Mesodermal cell (in vitro differentiated cells): ENCODE data around the gene TXNRD3.

Experiments used
- H3K27ac ChIP-seq: 2 replicates; pipeline ENCODE4 v1.7.0; 2013; ENCODE audit warnings: mild to moderate bottlenecking, low read depth, low read length, moderate library complexity; ENCODE audit not compliant: severe bottlenecking
- H3K36me3 ChIP-seq: 2 replicates; pipeline ENCODE4 v1.7.1; 2013; ENCODE audit warnings: mild to moderate bottlenecking, low read length, moderate library complexity; ENCODE audit not compliant: control insufficient read depth, insufficient read depth
- H3K4me1 ChIP-seq: one replicate; pipeline ENCODE4 v1.7.1; 2013; ENCODE audit warnings: mild to moderate bottlenecking, low read length; ENCODE audit not compliant: insufficient read depth, control insufficient read depth, poor library complexity, severe bottlenecking
- H3K4me3 ChIP-seq: 2 replicates; pipeline ENCODE4 v1.7.0; 2013; ENCODE audit warnings: low read length, control low read depth, mild to moderate bottlenecking; ENCODE audit not compliant: insufficient read depth, poor library complexity, severe bottlenecking; ENCODE audit errors: extremely low read depth
- H3K9me3 ChIP-seq: 2 replicates; pipeline ENCODE4 v1.7.1; 2013; ENCODE audit warnings: mild to moderate bottlenecking, low read length, moderate library complexity; ENCODE audit not compliant: control insufficient read depth
- WGBS, 2 experiments: methylation state at CpG; one replicate each; pipeline ENCODE4 v1.1.5; 2013; ENCODE audit warnings: missing lambda C conversion rate in 2 of 2; ENCODE audit not compliant: insufficient coverage in 2 of 2; 5-methylcytosine and 5-hydroxymethylcytosine counted together

TXNRD3 gene

DNA sequence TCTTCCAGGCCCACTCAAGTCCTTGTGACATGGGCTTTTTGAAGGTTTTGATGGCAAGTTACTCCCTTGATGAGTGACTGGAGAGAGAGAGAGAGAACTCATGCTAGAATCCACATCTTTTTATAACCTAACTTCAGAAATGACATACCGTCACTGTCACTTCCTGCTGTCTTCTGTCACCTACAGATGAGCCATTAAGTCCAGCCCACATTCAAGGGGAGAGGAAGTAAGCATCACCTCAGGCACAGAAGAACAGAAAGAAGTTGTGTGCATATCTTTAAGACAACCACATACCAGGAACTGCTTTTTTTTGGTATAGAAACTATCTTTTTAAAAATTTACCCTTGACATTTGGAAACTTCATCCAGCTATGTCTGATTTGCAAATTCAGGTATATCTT lies 16.6 kb upstream of the TXNRD3 start:
- H3K36me3 ChIP-seq = no peaks in the 10 kb centered on the region
- WGBS, 2 experiments = no CpG with 5 or more reads among the region's 1 CpG
- H3K4me3 ChIP-seq = no peak overlapping the region
- H3K27ac ChIP-seq = no peak overlapping the region
- no peaks in the 10 kb centered on the region for H3K4me1 ChIP-seq
- peaks cover 15% of the 10 kb centered on the region for H3K9me3 ChIP-seq

DNA sequence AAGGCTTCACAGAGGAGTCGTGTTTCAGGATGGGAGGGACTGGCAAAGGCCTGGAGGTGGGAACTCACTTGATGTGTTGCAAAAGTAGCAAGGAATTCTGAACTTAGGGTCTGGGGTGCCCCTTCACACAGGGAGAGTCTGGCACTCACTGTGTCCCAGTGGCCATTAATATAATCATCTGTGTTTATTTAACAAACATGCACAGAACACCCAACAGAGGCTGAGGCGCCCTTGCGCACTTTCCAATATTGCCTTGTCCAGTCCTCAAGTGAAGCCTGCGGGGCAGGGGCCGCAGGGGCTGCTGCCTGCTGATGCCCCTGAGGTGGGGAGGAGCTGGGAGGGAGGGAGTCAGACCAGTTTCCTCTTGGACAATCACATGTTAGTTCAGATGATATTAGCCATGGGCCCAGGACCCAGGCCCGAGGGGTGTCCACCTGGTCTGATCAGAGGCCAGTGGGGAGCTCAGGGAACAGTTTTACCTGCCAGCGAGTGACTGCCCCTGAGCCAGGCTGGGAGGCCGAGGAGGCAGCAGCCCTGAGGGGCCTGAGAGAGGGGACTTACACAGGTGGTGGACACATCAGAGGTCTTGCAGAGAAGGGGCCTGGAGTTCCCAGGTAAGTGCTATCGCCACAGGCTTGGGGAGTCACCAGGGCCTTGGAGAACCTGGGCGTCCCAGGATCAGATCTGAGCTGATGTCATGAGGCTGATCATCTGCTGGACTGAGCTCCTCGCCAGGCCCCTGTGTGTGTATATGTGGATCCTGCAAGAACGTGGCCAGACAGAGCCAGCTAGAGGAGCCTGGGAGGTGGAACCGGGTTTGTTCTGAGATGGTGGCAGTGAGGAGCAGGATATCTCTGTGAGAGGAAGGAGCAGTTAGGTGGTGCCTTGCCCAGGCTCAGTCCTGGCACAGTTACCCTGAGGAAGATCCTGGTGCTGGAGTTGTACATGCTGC lies 13.8 kb upstream of the TXNRD3 start:
- Histone ChIP-seq H3K36me3 (no peaks in the 10 kb centered on the region), H3K4me1 (no peaks in the 10 kb centered on the region), H3K27ac (no peak overlapping the region), H3K9me3 (peaks cover 5% of the 10 kb centered on the region), H3K4me3 (no peak overlapping the region)
- 91 to 95% methylated on average over 9 to 12 of the region's 13 CpGs for WGBS, 2 experiments

DNA sequence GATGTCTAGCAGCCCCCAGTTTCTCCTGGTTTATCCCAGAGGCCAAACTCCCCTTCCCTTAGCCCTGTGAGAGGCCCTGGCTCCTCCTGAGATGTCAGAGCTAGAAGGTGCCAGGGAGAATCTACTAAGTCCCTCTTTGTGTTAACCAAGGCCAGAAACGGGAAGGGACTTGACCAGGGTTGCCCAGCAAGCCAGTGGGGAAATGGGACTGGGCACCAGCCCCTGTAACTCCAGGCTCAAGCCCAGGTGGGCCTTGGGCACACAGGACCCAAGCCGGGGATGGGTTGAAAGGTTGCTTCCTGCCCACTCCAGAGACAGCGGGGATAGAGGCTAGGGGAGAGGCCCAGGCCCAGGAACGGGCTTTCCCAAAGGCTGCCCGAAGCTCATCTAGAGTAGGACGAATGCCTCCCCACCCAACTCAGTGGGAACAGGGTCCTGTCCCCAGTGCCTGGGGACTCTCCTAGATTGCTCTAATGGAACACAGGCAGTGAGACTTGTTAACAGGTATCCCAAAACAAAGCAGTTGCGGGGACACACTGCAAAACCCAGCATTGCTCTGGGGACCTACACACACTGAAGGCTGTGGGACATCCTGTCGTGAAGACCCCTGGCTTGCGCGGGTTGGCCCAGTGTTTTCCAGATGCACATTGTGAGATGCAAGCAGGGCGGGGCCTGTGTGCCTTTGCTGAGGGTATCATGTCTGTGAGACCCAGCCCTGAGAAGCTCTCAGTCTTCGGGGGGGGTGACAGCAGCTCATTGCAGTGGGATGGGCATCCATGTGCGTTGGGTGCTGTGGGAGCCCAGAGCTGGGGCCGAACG lies 12.9 kb upstream of the TXNRD3 start:
- H3K4me3 ChIP-seq = no peak overlapping the region
- no peak overlapping the region for H3K27ac ChIP-seq
- no peaks in the 10 kb centered on the region for H3K36me3 ChIP-seq
- 86 to 89% methylated on average over 15 of the region's 15 CpGs for WGBS, 2 experiments
- H3K4me1 ChIP-seq = no peaks in the 10 kb centered on the region
- H3K9me3 ChIP-seq = no peaks in the 10 kb centered on the region

DNA sequence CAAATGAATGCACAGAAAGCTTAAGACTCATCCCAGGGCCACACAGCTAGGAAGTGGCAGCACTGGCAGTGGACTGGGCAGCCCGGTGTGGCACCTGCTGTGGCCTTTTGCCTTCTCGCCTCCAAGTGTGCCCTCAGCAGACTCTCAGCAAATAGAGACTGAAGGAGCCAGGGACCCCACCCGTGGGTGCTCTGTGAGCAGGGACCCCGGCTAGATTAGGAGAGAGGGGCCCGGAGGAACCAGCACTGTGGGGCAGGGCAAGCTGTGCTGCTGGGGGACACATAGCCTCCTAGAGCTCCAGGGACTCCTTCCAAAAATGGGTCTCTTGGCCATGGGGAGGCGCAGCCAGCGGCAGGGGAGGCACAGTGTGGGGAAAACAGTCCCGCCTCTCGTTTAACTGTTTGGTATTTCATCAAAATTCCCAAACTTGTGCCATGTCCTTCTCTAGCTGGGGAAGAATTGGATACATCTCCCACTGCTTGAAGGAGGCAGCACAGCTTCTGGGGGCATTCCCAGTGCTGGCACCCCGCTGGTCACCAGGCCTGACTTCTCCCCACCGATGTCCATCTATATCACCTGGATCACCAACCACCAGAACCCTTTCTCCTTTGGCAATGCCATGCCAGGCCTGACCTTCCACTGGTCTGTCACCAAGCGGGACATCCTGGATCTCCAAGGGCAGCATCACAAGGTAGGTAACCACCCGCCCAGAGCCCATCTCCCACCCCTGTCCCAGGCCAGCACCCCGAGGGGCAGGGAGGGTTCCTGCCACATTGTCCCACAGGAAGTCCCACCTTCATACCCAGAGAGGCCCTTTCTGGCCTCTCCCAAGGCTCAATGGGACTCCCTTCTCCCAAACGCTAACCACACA lies 12.0 kb upstream of the TXNRD3 start:
- H3K9me3 ChIP-seq = no peaks in the 10 kb centered on the region
- 87 to 92% methylated on average over 14 of the region's 15 CpGs for WGBS, 2 experiments
- H3K36me3 ChIP-seq = no peaks in the 10 kb centered on the region
- H3K27ac ChIP-seq = no peak overlapping the region
- no peak overlapping the region for H3K4me3 ChIP-seq
- H3K4me1 ChIP-seq = no peaks in the 10 kb centered on the region

DNA sequence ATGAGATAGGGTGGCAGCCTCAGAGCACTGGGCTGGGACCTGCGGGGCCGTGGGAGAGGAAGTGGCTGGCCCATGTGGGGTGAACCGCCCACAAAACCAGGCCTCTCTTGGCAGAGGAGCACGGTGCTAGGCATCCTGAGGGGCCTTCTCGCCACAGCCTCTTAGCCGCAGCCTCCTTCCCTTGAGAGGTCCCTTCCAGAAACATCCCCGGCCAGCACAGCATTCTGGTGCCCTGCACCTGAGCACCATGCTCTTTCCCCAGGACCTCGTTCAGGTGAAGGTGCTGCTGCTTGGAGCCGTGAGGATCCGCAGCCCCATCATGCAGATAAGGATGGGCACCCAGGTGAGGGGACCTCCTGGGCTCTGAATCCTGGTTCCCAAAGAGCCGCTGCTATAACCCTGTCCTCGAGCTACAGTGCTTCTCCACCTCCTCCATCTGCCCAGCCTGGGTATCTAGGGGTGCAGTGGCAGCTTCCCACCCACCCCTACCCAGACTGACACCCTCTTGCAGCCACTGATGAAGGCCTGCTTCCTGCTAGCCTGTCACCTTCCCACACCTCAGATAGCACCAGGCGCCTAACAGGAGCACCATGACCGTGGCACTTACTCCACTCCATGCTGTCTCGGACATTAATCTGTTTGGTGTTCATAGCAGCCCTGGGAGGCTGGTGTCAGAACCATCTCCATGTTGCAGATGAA lies 11.2 kb upstream of the TXNRD3 start:
- Histone ChIP-seq H3K27ac (no peak overlapping the region), H3K9me3 (no peaks in the 10 kb centered on the region), H3K4me3 (no peak overlapping the region), H3K4me1 (no peaks in the 10 kb centered on the region), H3K36me3 (no peaks in the 10 kb centered on the region)
- WGBS, 2 experiments = 92 to 94% methylated on average over 14 to 15 of the region's 15 CpGs

DNA sequence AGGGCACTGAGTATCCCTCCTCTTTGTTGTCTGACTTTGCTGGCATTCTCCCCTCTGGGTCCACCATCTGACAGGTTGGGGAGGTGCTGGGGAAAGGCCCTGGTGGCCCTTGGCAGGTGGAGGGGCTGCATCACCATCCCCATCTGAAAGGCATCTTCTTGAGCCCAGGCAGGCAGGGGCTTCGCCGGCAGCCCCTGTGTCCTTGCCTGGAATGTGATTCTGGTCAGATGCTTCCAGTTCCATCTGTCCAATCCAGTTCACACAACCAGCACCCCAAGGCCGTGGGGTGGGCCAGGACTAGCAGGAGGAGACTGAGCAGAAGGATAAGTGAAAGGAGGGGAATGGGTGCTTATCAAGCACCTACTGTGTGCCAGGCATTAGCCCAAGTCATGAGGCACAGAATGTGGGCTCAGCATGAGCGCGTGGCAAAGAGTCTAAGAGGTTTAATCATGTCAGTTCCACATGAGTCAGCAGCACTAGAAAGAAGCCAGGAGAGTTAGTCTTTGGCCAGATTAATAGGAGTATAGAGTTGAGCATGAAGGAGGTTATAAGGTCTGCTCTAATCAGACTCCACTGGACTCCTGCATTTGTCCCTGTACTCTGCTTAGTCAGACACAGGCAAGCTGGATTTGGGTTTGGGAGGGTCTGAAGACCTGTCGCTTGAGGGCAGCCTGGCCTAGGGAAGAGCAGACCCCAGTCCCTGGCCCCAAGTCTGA lies 10.5 kb upstream of the TXNRD3 start:
- no peaks in the 10 kb centered on the region for H3K36me3 ChIP-seq
- no peak overlapping the region for H3K27ac ChIP-seq
- WGBS, 2 experiments = 89 to 91% methylated on average over 4 to 5 of the region's 6 CpGs
- H3K4me3 ChIP-seq = no peak overlapping the region
- no peaks in the 10 kb centered on the region for H3K9me3 ChIP-seq
- no peaks in the 10 kb centered on the region for H3K4me1 ChIP-seq

DNA sequence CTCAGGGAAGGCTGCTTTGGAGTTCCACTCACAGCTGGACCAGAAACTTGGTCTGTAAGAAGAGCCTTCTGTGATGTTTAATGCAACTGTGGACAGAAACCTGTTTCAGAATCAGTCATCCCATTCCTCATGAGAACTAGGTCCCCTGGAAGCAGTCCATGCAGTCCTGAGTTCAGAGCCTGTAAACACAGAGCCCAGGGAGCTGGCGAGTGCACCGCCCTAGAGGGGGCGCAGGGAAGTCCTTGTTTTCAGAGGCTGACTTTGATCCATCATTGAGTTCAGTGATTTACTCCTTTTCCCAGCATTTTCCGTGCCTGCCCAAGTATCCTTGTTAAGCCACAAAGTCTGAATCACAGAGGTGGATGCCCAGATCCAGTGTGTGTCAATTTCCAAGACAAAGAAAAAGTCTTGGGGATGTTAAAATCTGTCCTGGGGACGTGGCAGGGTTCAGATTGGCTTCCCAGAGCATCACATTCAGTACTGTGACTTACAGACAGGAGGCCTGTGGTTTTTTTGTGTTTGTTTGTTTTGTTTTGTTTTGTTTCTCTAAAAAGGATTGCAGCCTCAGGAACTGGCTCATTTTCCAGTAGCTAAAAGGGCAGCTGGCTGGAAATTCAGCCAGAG lies 9.8 kb upstream of the TXNRD3 start:
- no peak overlapping the region for H3K27ac ChIP-seq

DNA sequence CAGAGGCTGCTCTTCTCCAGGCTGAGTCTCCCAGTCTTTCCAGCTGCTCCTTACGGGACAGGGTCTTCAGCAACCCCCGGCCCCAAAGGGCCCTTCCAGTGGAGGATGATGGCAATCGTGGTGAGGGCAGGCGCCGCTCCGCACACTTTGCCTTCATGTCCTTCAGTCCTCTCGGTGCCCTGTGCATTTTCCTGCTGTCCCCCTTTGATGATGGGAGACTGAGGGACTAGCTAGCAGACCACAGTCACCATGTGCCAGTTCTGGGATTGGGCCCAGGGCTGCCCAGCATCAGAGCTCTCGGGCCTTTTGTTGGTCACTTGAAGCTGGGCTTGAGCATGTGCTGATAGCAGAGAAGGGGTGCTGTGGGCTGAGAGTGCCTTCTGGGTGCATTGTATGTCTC lies 8.8 kb upstream of the TXNRD3 start:
- Histone ChIP-seq H3K4me3 (no peak overlapping the region), H3K9me3 (no peaks in the 10 kb centered on the region), H3K4me1 (no peaks in the 10 kb centered on the region), H3K36me3 (no peaks in the 10 kb centered on the region), H3K27ac (no peak overlapping the region)
- WGBS, 2 experiments = 83 to 84% methylated on average over 1 to 8 of the region's 8 CpGs

More for the DNA sequence above, 9.8 kb upstream of the TXNRD3 start:
- H3K4me3 ChIP-seq = no peak overlapping the region
- H3K36me3 ChIP-seq = no peaks in the 10 kb centered on the region
- no peaks in the 10 kb centered on the region for H3K9me3 ChIP-seq
- no peaks in the 10 kb centered on the region for H3K4me1 ChIP-seq
- WGBS, 2 experiments = 63 to 81% methylated on average over 3 to 5 of the region's 5 CpGs

DNA sequence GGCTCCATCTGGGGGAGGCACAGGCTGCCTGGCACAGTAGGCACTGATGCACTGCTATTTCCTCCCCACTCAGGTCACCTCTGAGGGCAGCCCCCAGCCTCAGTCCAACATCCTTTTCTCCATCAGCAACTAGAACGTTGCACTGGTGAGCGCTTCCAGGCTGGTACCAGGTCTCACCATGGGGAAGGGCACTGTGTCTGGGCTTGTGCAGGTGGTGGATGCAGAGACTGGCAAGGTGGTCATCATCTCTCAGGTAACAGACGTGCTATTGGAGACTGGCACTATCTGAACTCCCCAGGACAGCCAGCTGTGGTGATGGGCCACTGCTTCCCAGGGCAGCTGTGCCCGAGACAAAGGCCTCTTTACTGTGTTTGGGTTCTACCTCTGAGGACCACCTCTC lies 8.3 kb upstream of the TXNRD3 start:
- Histone ChIP-seq H3K36me3 (no peaks in the 10 kb centered on the region), H3K4me1 (no peaks in the 10 kb centered on the region), H3K4me3 (no peak overlapping the region), H3K27ac (no peak overlapping the region), H3K9me3 (no peaks in the 10 kb centered on the region)
- 75 to 89% methylated on average over 3 to 4 of the region's 4 CpGs for WGBS, 2 experiments
